Neural progenitor cell (in vitro differentiated cells): Measurements from ENCODE around the gene CEP164.

Experiments used
- EZH2 ChIP-seq: fragments of 200-600 bp; sonication (generic); IDR thresholded peaks from 2 replicates; pipeline ENCODE4 v1.6.1; 2017; ENCODE audit warnings: antibody characterized with exemption, mild to moderate bottlenecking, moderate library complexity
- TF ChIP-seq, protein P1 (sequence below): fragments of 200-600 bp; sonication (generic); IDR thresholded peaks from 2 replicates; pipeline ENCODE4 v1.5.1; 2017; ENCODE audit warnings: antibody characterized with exemption, mild to moderate bottlenecking

GRCh38 chr11:117300283-117300663, 27.4 kb upstream of the CEP164 start:
- TF ChIP-seq, protein P1, sequence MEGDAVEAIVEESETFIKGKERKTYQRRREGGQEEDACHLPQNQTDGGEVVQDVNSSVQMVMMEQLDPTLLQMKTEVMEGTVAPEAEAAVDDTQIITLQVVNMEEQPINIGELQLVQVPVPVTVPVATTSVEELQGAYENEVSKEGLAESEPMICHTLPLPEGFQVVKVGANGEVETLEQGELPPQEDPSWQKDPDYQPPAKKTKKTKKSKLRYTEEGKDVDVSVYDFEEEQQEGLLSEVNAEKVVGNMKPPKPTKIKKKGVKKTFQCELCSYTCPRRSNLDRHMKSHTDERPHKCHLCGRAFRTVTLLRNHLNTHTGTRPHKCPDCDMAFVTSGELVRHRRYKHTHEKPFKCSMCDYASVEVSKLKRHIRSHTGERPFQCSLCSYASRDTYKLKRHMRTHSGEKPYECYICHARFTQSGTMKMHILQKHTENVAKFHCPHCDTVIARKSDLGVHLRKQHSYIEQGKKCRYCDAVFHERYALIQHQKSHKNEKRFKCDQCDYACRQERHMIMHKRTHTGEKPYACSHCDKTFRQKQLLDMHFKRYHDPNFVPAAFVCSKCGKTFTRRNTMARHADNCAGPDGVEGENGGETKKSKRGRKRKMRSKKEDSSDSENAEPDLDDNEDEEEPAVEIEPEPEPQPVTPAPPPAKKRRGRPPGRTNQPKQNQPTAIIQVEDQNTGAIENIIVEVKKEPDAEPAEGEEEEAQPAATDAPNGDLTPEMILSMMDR, result no peak
- no peak for TF ChIP-seq EZH2
